IPS-NIHi11 (cell line): ENCODE data around the gene FANK1.
A peak's percentile ranks its signal among the peaks of the same experiment; 100 is the strongest.
"Not testable (repeated sequence)": the region's sequence is repeated elsewhere in the genome, so short reads cannot be mapped to it uniquely, and the experiment has no call there.

Source experiments
- DNase-seq: peaks from one replicate; pipeline ENCODE4 v3.0.0; 2012; ENCODE audit warnings: mixed read lengths, low spot score

The FANK1 gene

DNA sequence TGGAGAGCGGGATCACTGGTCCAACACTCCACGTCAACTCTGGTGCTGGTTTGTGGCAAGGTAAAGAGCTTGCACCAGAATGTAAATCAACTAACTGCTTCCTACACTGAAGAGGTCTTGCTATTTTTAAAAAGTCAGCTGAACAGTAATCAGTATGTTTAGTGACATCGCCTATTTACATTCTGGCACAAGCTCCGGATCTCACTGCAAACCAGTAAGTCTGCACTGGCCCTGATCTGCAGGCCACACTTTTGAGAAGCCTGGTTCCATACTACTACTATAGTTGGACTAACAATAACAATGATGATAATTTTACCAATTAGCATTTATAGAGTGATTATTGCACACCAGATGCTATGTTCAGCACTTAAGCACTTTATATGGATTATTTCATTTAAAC, 6.9 kb upstream of the FANK1 start:
- not testable (repeated sequence) for DNase-seq

DNA sequence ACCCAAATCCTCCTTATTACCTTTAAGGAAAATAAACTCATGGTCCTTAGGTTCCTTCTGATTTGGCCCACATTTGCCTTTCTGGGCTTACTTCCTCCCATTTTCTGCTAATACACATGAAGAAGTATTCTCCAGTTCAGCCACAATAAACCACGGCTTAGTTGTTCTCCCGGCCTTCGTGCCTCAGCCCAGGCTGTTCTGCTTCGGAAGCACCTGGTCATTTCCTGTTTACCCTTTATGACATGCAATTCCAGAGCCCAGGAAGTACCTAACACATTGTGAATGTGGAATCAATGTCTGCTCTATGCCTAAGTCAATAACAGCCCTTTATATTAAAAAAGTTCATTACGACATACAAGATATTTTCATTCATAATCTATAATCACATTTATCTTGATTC, 4.0 kb upstream of the FANK1 start:
- not testable (repeated sequence) for DNase-seq

DNA sequence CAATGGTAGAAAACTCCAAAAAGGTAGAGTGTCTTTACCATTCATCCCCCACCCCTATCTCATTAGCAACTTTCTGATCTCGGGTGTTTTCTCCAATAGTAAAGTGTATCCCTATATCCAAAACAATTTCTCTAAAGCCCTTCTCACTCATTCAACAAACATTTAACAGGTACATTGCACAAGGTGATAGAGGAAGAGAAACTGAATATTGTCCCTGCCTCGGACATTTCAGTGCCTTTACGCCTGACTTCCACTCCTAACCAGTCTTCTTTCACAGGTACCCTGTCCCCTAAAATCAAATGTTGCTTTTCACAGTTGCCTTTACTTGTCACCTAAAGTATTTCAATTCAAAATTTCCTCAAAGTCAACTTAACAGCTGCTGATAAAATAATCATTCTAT, 2.2 kb upstream of the FANK1 start:
- not testable (repeated sequence) for DNase-seq

DNA sequence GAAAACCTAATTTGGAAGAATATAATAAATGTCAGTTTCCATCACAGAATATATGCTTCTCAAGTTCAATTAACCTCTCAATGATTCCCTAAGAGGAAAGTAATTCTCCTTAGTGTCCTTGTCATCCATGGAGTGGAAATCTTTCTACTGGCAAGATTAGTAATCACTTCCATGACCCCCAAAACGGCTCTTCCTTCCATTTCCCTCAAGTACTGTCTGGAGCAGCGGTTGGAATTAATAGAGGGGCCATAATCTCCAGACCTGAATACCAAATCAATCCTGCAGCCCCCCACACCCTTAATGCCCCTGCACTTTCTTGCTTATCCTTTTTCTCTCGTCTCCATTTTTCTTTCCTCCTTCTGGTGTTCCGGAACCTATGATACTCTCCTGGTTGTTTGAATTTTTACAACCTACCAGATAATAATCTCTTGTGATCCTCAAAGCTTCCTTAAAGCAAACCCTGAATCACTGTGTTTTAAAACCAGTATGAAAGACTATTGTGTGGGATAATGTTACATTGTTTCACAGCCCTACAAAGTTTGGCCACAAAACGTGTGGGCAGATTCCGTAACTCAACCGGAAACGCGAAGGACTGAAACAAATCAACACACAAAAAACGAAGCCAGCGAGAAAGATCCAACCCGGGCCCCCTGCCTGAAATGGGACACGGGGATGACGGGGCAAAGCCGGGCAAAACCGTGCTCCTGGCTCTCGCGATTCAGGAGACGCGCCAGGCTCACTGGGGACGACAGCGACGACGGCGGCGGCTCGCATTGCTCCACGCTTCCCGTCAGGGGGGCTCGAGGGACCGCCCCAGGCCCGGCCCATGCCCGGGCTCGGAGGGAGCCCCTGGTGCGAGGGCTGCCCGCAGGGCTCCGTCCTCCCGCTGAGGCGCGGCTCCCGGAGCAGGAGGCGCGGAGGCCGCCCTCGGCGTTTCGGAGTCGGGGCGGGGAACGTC, 955 bp upstream of the FANK1 start:
- DNase-seq = peak; percentile 62

DNA sequence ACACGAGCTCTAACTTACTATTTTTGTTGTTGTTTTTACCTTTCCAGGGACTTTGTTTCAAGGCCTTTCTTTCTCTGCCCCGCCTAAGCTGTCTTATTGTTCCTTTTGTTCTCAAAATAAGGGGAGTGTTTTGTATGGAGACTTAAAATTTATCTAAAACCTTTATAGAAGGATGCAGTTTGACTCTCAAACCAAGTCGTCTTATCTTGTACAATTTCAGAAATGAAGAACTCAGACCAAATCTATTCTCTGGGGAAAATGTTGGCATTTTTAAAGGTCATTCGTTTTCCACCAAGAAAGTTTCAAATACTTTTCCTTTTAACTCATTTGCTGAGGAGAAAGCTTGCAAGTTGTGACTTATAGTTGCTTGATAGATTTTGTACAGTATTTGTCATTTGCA, 953 bp downstream of the FANK1 start:
- not testable (repeated sequence) for DNase-seq

DNA sequence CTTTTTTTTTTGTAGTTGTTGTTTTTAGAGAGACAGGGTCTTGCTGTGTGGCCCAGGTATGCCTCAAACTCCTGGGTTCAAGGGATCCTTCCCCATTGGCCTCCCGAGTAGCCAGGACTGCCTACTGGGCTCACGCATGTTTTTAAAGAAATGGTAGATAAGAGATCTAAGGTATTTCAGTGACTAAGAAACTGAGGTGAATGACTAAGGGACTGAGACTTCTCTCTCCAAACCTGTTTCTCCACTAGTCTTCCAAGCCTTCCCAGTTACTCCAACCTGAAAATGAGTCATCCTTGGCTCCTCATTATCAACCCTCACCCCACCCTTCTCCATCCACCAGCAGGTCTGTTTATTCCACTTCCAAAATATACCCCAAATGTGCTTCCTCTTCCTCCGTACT, 4.6 kb downstream of the FANK1 start:
- not testable (repeated sequence) for DNase-seq

DNA sequence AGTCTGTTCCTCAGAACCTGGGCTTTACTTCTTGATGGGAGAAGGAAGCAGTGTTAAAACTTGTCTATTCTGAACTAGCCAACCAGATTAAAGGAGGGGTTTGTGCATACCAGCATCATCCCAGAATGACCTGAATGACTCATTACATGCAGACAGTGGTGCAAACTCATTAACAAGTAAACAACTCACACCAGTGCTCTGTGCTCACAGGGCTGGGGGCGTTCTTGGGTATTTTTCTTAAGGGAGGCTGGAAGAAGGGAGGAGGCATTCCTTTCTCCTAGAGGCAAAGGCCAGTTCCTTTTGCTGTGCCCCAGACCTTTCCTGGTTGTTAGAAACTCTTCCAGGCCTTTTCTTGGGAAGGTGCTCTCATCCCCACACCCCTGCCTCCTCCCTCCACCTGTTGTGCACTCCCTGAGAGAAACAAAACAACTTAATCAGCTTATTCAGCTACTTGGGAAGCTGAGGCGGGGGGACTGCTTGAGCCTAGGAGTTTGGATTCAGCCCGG, 6.8 kb downstream of the FANK1 start:
- DNase-seq = not testable (repeated sequence)

DNA sequence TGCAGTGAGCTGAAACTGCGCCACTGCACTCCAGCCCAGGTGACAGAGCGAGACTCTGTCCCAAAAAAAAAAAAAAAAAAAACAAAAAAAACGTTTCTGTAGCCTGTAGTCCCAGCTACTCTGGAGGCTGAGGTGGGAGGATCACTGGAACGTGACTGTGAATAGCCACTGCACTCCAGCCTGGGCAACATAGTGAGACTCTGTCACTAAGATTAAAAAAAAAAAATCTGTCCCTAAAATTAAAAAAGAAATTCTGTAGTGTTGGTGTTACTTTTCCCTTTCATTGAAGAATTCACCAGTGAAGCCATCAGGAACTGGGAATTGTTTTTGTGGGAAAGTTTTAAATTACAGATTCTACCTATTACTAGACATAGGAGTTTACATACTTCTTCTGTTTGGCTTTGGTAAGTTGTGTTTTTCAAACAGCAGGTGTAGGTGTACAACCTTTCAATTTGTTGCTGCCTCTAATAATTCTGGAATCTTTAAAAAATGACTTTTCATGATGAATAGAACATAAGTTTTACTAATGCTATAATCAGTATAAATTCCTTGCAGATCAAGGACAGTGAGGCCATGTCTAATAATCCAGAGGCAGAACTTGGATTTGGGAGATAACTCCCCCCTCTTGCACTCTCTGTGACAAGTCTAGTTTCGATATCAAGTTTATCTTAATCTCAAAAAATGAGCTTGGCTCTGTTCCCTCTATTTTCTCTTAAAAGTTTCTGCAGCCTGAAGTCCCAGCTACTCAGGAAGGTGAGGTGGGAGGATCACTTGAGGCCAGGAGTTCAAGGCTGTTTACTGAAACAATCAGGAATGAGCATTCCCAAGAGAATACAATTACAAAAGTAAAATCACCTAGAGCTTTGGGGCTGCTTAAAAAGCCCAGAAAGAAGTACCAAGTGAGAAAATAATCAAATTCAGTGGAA, 9.0 kb downstream of the FANK1 start:
- DNase-seq = not testable (repeated sequence)

DNA sequence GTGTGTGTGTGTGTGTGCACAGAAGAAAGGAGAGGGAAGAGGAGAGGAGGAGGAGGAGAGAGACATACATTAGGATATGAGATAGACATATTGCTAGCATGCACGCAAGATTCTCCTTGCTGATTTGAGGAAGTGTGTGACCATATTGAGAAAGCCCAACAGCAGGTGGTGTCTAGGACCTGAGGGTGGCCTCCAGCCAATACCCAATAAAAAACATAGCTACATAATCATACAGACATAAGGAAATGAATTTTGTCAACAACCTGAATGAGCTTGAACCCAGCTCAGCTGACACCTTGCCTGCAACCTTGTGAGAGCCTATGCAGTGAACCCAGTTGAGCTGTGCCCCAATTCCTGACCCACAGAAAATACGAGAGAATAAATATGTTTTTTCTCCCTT, 11.2 kb downstream of the FANK1 start:
- not testable (repeated sequence) for DNase-seq

DNA sequence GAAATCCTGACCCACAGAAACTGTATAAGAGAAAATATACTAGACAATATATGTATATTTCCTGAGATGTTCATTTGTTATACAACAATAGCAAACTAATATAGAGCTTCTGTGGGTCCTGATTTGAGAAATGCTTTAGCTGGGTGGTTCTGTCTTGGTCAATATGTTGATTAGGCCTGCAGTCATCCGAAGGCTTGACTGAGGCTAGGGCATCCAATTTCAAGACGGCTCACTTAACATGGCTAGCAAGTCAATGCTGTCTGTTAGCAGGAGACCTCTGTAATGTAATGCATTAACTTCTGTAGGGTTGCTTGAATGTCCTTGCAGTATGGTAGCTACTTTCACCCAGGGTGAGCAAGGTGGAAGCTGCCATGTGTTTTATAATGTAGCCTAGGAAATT, 12.4 kb downstream of the FANK1 start:
- not testable (repeated sequence) for DNase-seq

DNA sequence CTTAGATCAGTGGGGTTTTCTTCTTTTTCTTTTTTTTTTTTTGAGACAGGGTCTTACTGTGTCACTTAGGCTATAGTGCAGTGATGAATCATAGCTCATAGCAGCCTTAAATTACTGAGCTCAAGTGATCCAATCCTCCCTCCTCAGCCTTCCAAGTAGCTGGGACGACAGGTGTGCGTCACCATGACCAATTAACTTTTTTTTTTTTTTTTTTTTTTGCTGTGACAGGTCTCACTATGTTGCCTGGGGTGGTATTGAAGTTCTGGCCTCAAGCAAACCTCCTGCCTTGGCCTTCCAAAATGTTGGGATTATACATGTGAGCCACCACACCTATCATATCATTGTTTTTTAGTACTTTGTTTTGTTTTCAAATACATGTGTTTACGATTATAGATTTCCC, 13.1 kb downstream of the FANK1 start:
- not testable (repeated sequence) for DNase-seq

DNA sequence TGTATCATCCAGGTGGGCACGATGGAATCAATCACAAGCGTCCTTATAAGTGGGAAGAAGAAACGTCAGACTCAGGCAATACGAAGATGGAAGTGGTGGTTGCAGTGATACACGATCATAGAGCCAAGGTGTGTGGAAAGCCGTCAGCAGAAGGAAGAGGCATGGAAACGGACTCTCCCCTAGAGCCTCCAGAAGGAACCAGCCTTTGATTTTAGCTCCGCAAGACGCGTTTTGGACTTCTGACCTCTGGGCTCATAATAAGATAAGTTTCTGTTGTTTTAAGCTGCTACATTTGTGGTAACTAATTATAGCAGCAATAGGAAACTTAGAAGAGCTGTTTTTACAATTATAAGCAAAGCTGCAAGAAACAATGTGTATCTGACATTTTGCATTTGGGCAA, 14.8 kb downstream of the FANK1 start:
- no peak for DNase-seq

DNA sequence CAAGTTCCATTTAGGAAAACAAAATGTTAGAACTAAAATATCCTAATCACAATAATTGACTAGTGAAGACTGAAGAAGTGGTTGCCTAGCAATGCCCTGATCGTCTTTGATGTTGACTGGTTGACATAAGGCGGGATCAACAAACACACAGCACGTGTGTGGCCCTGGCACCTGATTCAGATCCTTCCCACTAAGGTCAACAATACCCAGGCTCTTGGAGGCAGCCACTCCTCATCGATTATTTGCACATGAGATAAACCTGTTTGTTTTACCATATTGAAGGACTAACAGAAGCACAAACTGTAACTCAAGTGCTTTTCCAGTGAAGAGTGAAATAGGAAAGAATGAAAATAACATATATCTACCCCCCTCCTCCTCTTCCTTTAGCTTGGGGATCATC, 15.6 kb downstream of the FANK1 start:
- no peak for DNase-seq

DNA sequence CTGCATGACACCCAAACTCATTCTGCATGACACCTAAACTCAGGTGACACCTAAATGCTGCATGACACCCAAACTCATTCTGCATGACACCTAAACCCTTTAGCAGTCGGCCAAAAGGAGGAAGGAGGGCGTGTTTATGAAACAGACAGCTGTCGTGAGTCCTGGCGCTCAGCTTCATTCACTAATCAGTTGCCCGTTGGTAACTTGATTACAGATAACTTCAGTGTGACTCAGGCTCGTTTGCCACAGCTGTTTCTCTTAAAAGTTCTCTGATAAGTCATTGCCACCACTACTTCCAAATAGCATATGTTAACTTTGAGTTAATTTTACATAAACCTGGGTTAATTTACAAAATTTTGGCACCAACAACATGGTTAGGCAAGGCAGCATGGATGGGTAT, 16.9 kb downstream of the FANK1 start:
- not testable (repeated sequence) for DNase-seq

DNA sequence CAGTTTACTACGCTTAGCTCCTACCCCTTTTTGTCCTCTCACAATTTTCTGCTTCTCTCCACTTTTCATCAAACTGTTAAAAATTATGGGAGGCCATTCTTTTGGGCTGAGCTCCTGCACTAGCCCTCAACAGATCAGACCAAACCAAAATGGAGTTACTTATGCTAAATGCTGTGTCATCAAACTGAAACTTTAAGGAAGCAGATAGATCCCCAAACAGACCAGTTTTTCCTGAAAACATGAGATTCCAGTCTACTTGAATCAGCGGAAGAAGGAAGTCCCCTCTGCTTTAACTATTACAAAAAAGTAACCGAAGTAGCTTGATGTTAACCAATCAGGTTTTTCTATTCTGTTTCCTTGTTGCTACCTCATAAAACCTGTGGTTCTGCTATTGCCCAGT, 20.6 kb downstream of the FANK1 start:
- no peak for DNase-seq

DNA sequence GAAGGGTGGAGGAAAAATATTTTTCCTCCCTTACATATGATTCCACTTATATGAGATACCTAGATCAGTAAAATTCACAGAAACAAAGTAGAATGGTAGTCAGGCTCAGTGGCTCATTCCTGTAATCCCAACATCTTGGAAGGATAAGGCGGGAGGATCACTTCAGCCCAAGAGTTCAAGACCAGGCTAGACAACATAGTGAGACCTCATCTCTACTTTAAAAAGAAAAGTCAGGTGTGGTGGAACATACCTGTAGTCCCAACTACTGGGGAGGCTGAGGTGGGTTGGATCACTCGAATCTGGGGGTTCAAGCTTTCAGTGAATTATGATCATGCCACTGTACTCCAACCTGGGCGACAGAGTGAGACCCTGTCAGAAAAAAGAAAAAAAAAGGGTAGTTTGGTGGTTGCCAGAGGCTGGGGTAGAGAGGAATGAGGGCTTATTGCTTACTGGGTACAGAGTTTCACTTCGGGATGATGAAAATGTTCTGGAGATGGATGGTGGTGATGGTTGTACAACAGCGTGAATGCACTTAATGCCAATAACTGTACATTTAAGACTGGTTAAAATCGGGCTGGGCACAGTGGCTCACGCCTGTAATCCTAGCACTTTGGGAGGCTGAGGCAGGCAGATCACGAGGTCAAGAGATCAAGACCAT, 21.5 kb downstream of the FANK1 start:
- DNase-seq = not testable (repeated sequence)

DNA sequence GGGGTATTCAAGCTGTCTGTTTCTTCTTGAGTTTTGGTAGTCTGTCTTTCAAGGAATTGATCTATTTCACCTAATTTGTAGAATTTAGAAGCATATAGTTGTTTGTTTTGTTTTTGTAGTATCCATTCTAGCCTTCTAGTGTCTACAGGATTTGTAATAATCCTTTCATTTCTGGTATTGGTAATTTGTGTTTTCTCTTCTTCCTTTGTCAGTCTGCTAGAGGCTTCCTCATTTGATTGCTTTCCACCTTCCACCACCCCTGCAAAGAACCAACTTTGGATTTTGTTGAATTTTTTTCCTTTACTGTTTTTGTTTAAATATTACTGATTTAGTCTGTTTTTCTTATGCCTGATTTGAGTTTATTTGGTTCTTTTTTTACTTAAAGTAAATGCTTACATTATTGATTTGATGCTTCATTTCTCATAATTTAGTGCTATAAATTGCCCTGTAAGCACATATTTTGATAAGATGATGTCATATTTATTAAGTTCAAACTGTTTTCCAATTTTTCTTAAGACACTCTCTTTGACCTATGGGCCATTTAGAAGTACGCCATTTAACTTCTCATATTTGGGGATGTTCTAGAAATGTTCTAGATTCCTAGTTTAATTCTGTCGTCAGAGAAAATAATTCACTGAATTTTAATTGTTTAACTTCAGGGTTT, 25.4 kb downstream of the FANK1 start:
- DNase-seq = not testable (repeated sequence)

DNA sequence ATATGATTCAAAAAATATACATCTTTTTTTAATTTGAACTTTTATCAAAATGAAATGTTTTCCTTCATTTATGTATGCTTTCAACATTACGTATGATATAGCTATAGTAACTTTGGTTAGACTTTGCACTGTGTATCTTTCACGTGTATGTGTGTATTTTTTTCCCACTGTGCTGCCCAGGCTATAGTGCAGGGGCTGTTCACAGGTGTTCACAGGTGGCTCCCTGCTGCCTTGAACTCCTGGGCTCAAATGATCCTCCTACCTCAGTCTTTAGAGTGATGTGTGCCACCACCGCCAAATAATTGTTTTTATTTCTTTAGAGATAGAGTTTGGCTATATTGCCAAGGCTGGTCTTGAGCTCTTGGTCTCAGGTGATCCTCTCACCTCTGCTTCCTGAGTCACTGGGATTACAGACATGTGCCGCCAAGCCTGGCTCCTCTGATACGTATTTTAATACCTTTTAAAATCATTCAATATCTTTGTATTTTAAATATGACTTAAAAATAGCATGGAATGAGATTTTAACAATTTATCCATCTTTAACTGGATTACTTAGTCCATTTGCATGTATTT, 29.0 kb downstream of the FANK1 start:
- DNase-seq = no peak

DNA sequence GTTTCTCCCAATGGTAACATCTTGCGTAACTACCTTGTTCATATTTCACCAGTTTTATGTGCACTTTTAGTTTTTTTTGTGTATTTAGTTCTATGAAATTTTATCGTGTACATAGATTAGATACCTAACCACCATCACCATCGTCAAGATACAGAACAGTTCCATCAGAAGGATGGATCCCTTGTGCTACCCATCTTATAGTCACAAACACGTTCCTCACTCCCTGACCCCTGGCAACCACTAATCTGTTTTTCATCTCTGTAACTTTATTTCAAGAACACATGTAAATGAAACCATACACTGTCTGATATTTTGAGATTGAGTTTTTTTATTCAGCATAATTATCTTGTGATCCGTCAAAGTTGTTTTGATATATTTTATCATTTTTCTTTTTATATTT, 29.9 kb downstream of the FANK1 start:
- no peak for DNase-seq

DNA sequence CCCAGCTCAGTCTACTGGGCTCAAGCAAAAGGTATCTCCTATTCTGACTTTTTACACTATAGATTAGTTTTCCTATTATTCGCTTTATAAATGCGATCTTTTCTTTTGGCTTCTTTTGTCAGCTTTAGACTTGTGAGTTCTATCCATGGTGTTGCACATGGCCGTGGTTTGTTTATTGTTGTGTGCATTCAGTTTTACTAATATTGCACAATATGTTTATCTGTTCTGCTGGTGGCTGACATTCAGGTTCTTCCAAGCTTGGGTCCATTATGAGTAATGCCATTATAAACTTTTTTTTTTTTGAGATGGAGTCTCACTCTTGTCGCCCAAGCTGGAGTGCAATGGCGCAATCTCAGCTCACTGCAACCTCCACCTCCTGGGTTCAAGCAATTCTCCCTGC, 30.9 kb downstream of the FANK1 start:
- not testable (repeated sequence) for DNase-seq
